ENCODE results near the gene MEIS1.

The MEIS1 gene

DNA sequence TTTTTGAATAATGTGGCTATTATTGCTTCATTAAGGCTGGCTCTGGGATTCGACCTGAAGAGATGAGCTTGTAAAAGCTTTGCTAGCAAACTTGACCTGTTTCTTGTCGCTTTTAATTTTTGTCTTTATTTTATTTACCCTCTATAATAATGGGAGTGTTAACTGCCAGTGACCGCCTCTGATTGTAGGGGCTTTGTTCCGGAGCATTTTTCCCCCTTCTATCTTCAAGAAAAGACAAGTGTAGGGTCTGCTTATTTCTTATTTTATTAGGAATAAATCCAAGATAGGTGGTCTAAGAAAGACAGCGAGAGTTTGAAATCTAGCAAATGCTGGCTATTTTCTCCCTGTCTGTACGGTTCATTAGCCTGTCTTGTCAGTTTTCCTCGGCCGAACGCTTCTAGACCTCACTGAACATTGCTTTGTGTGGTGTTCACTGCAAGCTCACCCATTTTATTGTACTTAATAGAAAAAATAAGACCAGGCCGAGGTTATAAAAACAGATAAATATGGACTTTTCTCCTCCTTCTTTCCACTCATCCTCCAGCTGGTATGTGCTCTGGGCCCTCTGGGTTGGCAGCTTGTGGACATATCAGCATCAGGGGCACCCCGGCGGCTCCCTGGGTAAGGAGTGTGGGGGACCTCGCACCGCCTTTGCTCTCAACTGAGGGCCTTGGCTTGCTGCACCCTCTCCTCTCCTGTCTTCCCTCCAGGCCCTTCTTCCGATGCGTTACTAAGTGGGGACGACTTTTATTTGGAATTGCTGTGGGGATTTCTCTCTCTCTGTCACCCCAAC lies 8.5 kb downstream of the MEIS1 start:
- TF ChIP-seq POLR2AphosphoS5 (IDR thresholded peaks at IDR 0.05; ENCODE audit: low read depth, low read length) (no peak), SIN3A (IDR thresholded peaks at IDR 0.05; ENCODE audit: borderline replicate concordance, insufficient read depth, low read length) (no peak), REST (IDR thresholded peaks at IDR 0.05; ENCODE audit: insufficient read depth in 1 of 2, low read depth in 2 of 2, low read length in 2 of 2) (no peak), TAF1 (IDR thresholded peaks at IDR 0.05; ENCODE audit: borderline replicate concordance, insufficient read depth, low read length) (no peak), FOXP2 (optimal IDR thresholded peaks at IDR 0.05; ENCODE audit: borderline replicate concordance, extremely low read depth, extremely low read length, insufficient read depth) (no peak)

DNA sequence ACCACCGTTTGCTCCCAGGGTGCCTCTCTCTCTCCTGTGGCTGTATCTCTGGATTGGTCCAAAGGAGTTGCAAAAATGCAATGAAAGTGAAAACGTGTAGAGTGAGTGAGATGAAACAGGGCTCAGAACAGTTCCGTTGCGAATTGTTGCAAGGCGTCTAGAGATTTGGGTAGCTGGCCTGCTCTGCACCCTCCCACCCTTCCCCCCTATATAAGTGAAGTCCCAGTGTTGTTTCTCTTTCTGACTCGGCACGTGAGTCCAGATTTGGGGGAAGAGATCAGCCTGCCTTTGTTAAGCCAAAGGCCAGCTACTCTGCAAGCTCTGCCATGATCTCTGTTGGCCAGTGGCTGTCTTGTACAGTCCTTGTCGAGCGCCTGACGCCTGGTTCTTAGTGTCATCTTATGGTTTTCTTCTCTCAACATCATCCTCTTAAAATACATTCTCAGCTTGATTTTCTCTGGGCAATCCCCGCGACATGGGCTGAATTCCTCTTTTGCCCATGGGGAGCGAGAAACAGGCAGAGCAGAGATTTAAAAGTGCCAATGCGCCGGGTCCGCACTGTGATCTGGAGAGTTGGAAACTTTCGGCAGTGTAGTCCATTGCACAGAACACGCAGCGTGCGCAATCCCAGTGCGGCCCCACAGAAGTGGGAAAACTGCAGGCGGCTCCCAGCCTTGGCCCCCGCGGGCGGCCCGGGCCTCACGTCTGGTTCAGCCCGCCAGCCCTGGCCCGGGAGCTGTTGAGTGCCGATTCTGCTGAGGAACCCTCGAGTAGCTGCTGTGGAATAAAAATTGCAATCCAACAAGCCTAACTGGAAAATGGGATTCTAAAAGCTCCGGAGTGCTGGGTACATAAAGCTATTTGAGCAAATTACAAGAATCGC lies 9.3 kb downstream of the MEIS1 start:
- TF ChIP-seq POLR2AphosphoS5 (IDR thresholded peaks at IDR 0.05; ENCODE audit: low read depth, low read length) (no peak), FOXP2 (optimal IDR thresholded peaks at IDR 0.05; ENCODE audit: borderline replicate concordance, extremely low read depth, extremely low read length, insufficient read depth) (no peak), SIN3A (IDR thresholded peaks at IDR 0.05; ENCODE audit: borderline replicate concordance, insufficient read depth, low read length) (no peak), TAF1 (IDR thresholded peaks at IDR 0.05; ENCODE audit: borderline replicate concordance, insufficient read depth, low read length) (no peak), REST (IDR thresholded peaks at IDR 0.05; ENCODE audit: insufficient read depth in 1 of 2, low read depth in 2 of 2, low read length in 2 of 2) (no peak)

GRCh38 chr2:66445076-66445924 lies 10.4 kb downstream of the MEIS1 start:
- no peak for TF ChIP-seq TAF1 (IDR thresholded peaks at IDR 0.05; ENCODE audit: borderline replicate concordance, insufficient read depth, low read length)

- TF ChIP-seq POLR2AphosphoS5 (IDR thresholded peaks at IDR 0.05; ENCODE audit: low read depth, low read length) (no peak), SIN3A (IDR thresholded peaks at IDR 0.05; ENCODE audit: borderline replicate concordance, insufficient read depth, low read length) (no peak), REST (IDR thresholded peaks at IDR 0.05; ENCODE audit: insufficient read depth in 1 of 2, low read depth in 2 of 2, low read length in 2 of 2) (no peak), TAF1 (IDR thresholded peaks at IDR 0.05; ENCODE audit: borderline replicate concordance, insufficient read depth, low read length) (no peak), FOXP2 (optimal IDR thresholded peaks at IDR 0.05; ENCODE audit: borderline replicate concordance, extremely low read depth, extremely low read length, insufficient read depth) (no peak)
These were observed 11.3 kb downstream of the MEIS1 start for GRCh38 chr2:66445925-66446871.

Data from PFSK-1 (cell line).